Spinal cord (tissue), 10 donors: Measurements from ENCODE around the gene DAAM2. TPM values are rescaled to one million over a fixed set of nuclear protein-coding genes. Genes with fewer than 3 reads are reported as not detected.

Source experiments
- DNase-seq, 6 donors: peaks; one replicate each; pipeline versions ENCODE4 v3.0.0 to v3.0.0-alpha.2; 2013 to 2015; ENCODE audit warnings: low spot score in 6 of 6, low read depth in 4 of 6
- H3K27ac ChIP-seq: one replicate; pipeline ENCODE4 v1.5.1; 2013; ENCODE audit warnings: low read depth, low read length, control low read depth
- H3K27me3 ChIP-seq: one replicate; pipeline ENCODE4 v1.6.1; 2013; ENCODE audit warnings: low read length; ENCODE audit not compliant: control insufficient read depth, insufficient read depth
- H3K36me3 ChIP-seq: one replicate; pipeline ENCODE4 v1.6.1; 2013; ENCODE audit warnings: low read length; ENCODE audit not compliant: control insufficient read depth, insufficient read depth
- H3K4me1 ChIP-seq: one replicate; pipeline ENCODE4 v1.6.1; 2013; ENCODE audit warnings: low read length; ENCODE audit not compliant: control insufficient read depth, insufficient read depth
- H3K4me3 ChIP-seq: one replicate; pipeline ENCODE4 v1.5.1; 2013; ENCODE audit warnings: low read depth, low read length, control low read depth
- H3K9me3 ChIP-seq: one replicate; pipeline ENCODE4 v1.6.1; 2013; ENCODE audit warnings: low read length; ENCODE audit not compliant: control insufficient read depth, insufficient read depth
- WGBS: methylation state at CpG from one replicate; pipeline ENCODE4 v1.1.5; 2013; ENCODE audit warnings: missing lambda C conversion rate; ENCODE audit not compliant: insufficient coverage; 5-methylcytosine and 5-hydroxymethylcytosine counted together
- polyA plus RNA-seq, 2 donors: library from polyadenylated mRNA; unstranded; fragments of 120-200 nt; gene quantifications; one replicate each; pipeline ENCODE4 v1.2.1, GENCODE V29; 2013; ENCODE audit not compliant: insufficient read length in 2 of 2
- total RNA-seq, 2 donors: library from RNA; depleted of rRNA in 1 of 2; stranded (reverse); fragments of 120-200 nt in 1 of 2; fragments of >200 nt in 1 of 2; gene quantifications; one replicate each; pipeline versions ENCODE4 v1.2.3 to v1.2.4, GENCODE V29; 2013 to 2014
- donor health status: healthy.

The DAAM2 gene
- total and polyA plus RNA-seq, 4 donors = 79.5 to 159 (median 107) TPM

DNA sequence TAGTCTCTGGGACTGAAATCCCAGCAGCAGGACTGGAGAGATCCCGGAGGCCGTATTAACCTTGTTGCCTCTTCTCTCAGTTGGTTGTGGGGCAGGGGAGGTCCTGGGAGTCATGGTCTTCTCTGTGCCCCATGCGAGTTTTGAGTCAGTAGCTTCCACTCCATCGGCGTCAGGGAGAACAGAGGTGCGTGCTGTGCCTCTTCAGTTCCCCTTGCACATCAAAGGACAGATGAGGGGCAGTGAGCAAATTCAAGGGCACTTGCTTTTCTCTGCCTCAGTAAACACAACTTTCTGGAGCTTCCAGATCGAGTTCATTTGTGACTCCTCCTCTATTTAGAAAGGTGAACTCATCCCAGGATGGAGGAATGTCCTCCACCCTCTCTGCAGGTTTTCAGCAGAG lies 93.5 kb downstream of the DAAM2 start:
- no peaks in the 10 kb centered on the region for H3K27me3 ChIP-seq
- no peak for DNase-seq
- peaks cover 24% of the 10 kb centered on the region for H3K4me1 ChIP-seq
- WGBS = 90% methylated on average over 4 of the region's 7 CpGs
- H3K36me3 ChIP-seq = peaks cover 18% of the 10 kb centered on the region
- no peak overlapping the region for H3K27ac ChIP-seq
- H3K9me3 ChIP-seq = no peaks in the 10 kb centered on the region
- no peak overlapping the region for H3K4me3 ChIP-seq

GRCh38 chr6:39886871-39887270 lies 94.7 kb downstream of the DAAM2 start:
- peak overlapping the region; percentile 57 for H3K27ac ChIP-seq
- peaks cover 22% of the 10 kb centered on the region for H3K4me1 ChIP-seq

DNA sequence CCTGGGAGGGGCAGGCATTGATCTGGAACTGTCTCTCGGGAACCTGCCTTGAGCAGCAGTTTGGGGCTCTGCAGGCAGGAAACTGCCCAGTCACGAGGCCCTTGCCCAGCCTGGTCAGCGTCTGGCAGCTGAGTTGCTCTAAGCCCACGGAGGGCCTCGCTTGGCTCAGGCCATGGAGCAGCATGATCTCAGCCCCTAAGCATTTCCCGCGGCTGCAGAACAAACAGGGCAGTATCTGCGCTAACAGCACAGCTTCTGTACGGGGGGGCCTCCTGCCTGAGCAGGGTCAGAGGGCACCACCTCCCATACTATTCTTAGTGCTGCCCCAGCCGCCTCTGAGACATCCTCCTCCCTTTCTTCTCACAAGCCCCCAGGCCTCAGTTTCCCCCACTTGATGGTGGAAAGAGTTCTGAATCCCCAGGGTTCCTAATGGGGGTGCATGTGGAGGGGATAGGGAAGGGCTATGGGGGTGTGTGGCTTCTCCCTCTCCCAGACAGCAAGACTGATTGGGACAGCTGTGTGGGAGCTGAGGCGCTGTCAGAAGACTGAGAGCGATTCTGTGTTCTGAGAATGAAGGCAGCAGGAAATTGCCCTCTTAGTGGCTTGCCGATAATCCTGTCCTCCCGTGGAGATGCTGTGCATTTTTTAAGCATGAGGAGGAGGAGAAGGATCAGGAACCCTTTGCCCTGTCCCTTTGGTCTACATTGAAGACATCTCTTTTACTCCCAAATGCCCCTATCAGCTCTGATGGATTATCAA lies 95.7 kb downstream of the DAAM2 start:
- H3K27ac ChIP-seq = peak overlapping the region; percentile 81

More at GRCh38 chr6:39886871-39887270, 94.7 kb downstream of the DAAM2 start:
- no peaks in the 10 kb centered on the region for H3K9me3 ChIP-seq
- DNase-seq = no peak
- no peak overlapping the region for H3K4me3 ChIP-seq
- H3K36me3 ChIP-seq = peaks cover 18% of the 10 kb centered on the region
- WGBS = 0% methylated on average over 1 of the region's 2 CpGs
- no peaks in the 10 kb centered on the region for H3K27me3 ChIP-seq

DNA sequence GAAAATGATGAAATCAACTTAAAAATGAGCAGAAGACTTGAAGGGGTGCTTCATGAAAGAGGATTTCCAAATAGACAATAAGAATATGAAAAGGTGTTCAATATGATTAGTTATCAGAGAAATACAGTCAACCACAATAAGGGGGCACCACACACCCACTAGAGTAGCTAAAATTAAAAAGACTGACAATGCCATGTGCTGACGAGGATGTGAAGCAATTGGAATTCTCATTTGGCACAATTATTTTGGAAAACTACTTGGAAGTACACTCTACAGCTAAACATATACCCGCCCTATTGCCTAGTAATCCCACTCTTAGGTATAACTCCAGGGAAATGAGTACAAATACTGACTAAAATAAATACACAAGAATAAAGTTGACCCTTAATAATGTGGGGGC lies 97.1 kb downstream of the DAAM2 start:
- Histone ChIP-seq H3K27me3 (no peaks in the 10 kb centered on the region), H3K4me1 (peaks cover 13% of the 10 kb centered on the region), H3K27ac (no peak overlapping the region), H3K4me3 (no peak overlapping the region), H3K36me3 (peaks cover 14% of the 10 kb centered on the region), H3K9me3 (no peaks in the 10 kb centered on the region)
- DNase-seq = no peak
- WGBS = no CpG with 5 or more reads among the region's 2 CpGs

More for the DNA sequence above, 95.7 kb downstream of the DAAM2 start:
- peak in 1 of 6 donors; percentile 71 for DNase-seq
- Histone ChIP-seq H3K9me3 (no peaks in the 10 kb centered on the region), H3K4me1 (peaks cover 13% of the 10 kb centered on the region), H3K27me3 (no peaks in the 10 kb centered on the region), H3K4me3 (no peak overlapping the region), H3K36me3 (peaks cover 14% of the 10 kb centered on the region)
- 66% methylated on average over 13 of the region's 14 CpGs for WGBS

GRCh38 chr6:39891353-39891752 lies 99.2 kb downstream of the DAAM2 start:
- no peak overlapping the region for H3K4me3 ChIP-seq
- H3K27me3 ChIP-seq = no peaks in the 10 kb centered on the region
- H3K4me1 ChIP-seq = peaks cover 13% of the 10 kb centered on the region
- no peak overlapping the region for H3K27ac ChIP-seq
- WGBS = 96% methylated on average over 3 of the region's 6 CpGs
- DNase-seq = no peak
- no peaks in the 10 kb centered on the region for H3K9me3 ChIP-seq
- H3K36me3 ChIP-seq = peaks cover 9% of the 10 kb centered on the region

DNA sequence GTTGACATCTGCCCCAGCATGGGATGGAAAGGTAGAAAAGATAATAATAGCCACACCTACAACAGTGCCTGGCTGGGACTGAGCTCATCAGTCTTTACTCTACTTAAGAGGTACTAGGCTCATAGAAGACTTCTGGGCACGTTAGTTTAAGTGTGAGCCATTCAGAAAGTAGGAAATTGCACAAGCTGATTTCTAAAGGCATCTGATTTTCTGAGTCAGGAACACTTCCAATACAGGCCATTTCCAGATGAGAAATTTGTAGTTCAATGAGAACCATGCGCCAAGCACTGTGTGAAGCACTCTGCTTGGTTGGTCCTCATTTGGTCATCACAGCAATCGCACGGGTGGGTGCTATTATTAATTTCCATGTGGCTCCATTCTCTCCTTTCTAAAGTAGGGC lies 99.8 kb downstream of the DAAM2 start:
- Histone ChIP-seq H3K4me1 (peaks cover 13% of the 10 kb centered on the region), H3K9me3 (no peaks in the 10 kb centered on the region), H3K4me3 (no peak overlapping the region), H3K27me3 (no peaks in the 10 kb centered on the region), H3K36me3 (peaks cover 15% of the 10 kb centered on the region), H3K27ac (no peak overlapping the region)
- no peak for DNase-seq
- 100% methylated on average over 1 of the region's 4 CpGs for WGBS

GRCh38 chr6:39892490-39893129 lies 100.4 kb downstream of the DAAM2 start:
- Histone ChIP-seq H3K36me3 (peaks cover 12% of the 10 kb centered on the region), H3K27me3 (no peaks in the 10 kb centered on the region), H3K4me1 (peaks cover 8% of the 10 kb centered on the region), H3K4me3 (no peak overlapping the region), H3K9me3 (no peaks in the 10 kb centered on the region), H3K27ac (no peak overlapping the region)
- WGBS = 52% methylated on average over 2 of the region's 2 CpGs
- DNase-seq = peak in 2 of 6 donors; percentile 53 to 63

- Histone ChIP-seq H3K9me3 (no peaks in the 10 kb centered on the region), H3K36me3 (peaks cover 8% of the 10 kb centered on the region), H3K4me1 (peaks cover 3% of the 10 kb centered on the region), H3K27me3 (no peaks in the 10 kb centered on the region), H3K4me3 (no peak overlapping the region), H3K27ac (no peak overlapping the region)
- WGBS = 89% methylated on average over 7 of the region's 8 CpGs
- DNase-seq = no peak
Measured at GRCh38 chr6:39893286-39893685, 101.1 kb downstream of the DAAM2 start.

DNA sequence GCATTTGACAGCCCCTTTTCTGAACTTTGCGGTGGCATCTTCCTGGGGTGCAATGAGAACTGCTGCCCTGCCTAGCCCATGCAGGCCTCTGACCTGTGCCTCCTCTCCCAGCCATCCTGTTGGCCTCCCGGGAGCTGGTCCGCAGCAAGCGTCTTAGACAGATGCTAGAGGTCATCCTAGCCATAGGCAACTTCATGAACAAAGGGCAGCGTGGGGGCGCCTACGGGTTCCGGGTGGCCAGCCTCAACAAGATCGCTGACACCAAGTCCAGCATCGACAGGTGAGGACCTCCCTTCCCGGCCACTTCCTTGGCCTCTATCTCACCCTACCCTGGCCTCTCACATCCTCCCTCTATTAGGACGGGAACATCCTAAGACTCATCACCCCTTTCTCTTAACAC lies 104.5 kb downstream of the DAAM2 start:
- 88% methylated on average over 12 of the region's 12 CpGs for WGBS

GRCh38 chr6:39897698-39898097 lies 105.5 kb downstream of the DAAM2 start:
- peak in 1 of 6 donors; percentile 39 for DNase-seq
- H3K36me3 ChIP-seq = peaks cover 25% of the 10 kb centered on the region
- H3K4me3 ChIP-seq = no peak overlapping the region
- no peaks in the 10 kb centered on the region for H3K4me1 ChIP-seq
- H3K27me3 ChIP-seq = no peaks in the 10 kb centered on the region
- H3K27ac ChIP-seq = no peak overlapping the region
- H3K9me3 ChIP-seq = no peaks in the 10 kb centered on the region
- WGBS = 92% methylated on average over 2 of the region's 3 CpGs

More for the DNA sequence above, 104.5 kb downstream of the DAAM2 start:
- H3K27me3 ChIP-seq = no peaks in the 10 kb centered on the region
- H3K36me3 ChIP-seq = peaks cover 19% of the 10 kb centered on the region
- DNase-seq = no peak
- H3K9me3 ChIP-seq = no peaks in the 10 kb centered on the region
- no peak overlapping the region for H3K27ac ChIP-seq
- H3K4me1 ChIP-seq = no peaks in the 10 kb centered on the region
- no peak overlapping the region for H3K4me3 ChIP-seq
